CD14-positive monocyte (primary cell): ENCODE measurements around the gene TRAF3. TPM values are rescaled to one million over a fixed set of nuclear protein-coding genes. Genes with fewer than 3 reads are reported as not detected.

ENCODE experiments used
- DNase-seq, 3 donors: peaks; one replicate each; pipeline ENCODE4 v3.0.0-alpha.2; 2011 to 2022
- H2AFZ ChIP-seq: 2 replicates; pipeline ENCODE4 v1.6.0; 2012; ENCODE audit warnings: mild to moderate bottlenecking, low read depth, low read length, inconsistent platforms; ENCODE audit not compliant: insufficient read depth, poor library complexity, severe bottlenecking
- H3K27ac ChIP-seq, 2 donors: 1 replicate in 1 of 2; 2 replicates in 1 of 2; pipeline ENCODE4 v1.5.1; 2012 to 2013; ENCODE audit warnings: low read length in 2 of 2, control low read depth in 1 of 2, inconsistent platforms in 1 of 2, low read depth in 1 of 2, mild to moderate bottlenecking in 1 of 2
- H3K27me3 ChIP-seq, 2 donors: one replicate each; pipeline versions ENCODE4 v1.6.0 to v1.6.1; 2011 to 2013; ENCODE audit warnings: low read length in 2 of 2; ENCODE audit not compliant: control insufficient read depth in 2 of 2, insufficient read depth in 2 of 2
- H3K36me3 ChIP-seq, 2 donors: replicated peaks in 1 of 2; 1 replicate in 1 of 2; 2 replicates in 1 of 2; pipeline versions ENCODE4 v1.5.1 to v1.6.1; 2012 to 2013; ENCODE audit warnings: low read length in 2 of 2, control low read depth in 1 of 2, inconsistent platforms in 1 of 2, mild to moderate bottlenecking in 1 of 2; ENCODE audit not compliant: insufficient read depth in 2 of 2, control insufficient read depth in 1 of 2
- H3K4me1 ChIP-seq, 2 donors: 1 replicate in 1 of 2; 2 replicates in 1 of 2; pipeline versions ENCODE4 v1.5.1 to v1.6.1; 2012 to 2013; ENCODE audit warnings: low read length in 2 of 2, control low read depth in 1 of 2, inconsistent platforms in 1 of 2, mild to moderate bottlenecking in 1 of 2, moderate library complexity in 1 of 2; ENCODE audit not compliant: insufficient read depth in 2 of 2, control insufficient read depth in 1 of 2
- H3K4me2 ChIP-seq: replicated peaks from 2 replicates; pipeline ENCODE3; 2012; ENCODE audit warnings: low read length, moderate library complexity, mild to moderate bottlenecking; ENCODE audit not compliant: poor library complexity, severe bottlenecking; ENCODE audit errors: extremely low read depth
- H3K4me3 ChIP-seq, 3 experiments: fragments of 200-600 bp in 1 of 3; sonication (generic) in 1 of 3; replicated peaks in 1 of 3; 1 replicate in 2 of 3; 2 replicates in 1 of 3; pipeline ENCODE4 v1.5.1; 2011 to 2013; ENCODE audit warnings: low read length in 3 of 3, mild to moderate bottlenecking in 3 of 3, control low read depth in 2 of 3, low read depth in 2 of 3, inconsistent platforms in 1 of 3, moderate library complexity in 1 of 3
- H3K79me2 ChIP-seq: 2 replicates; pipeline ENCODE4 v1.6.0; 2012; ENCODE audit warnings: mild to moderate bottlenecking, control low read depth, inconsistent platforms, low read length, moderate library complexity; ENCODE audit not compliant: insufficient read depth
- H3K9ac ChIP-seq: 2 replicates; pipeline ENCODE4 v1.6.0; 2017; ENCODE audit warnings: low read length, mild to moderate bottlenecking; ENCODE audit not compliant: insufficient read depth, poor library complexity, severe bottlenecking
- H3K9me3 ChIP-seq, 2 donors: replicated peaks in 1 of 2; 1 replicate in 1 of 2; 2 replicates in 1 of 2; pipeline versions ENCODE4 v1.5.1 to v1.6.1; 2012 to 2013; ENCODE audit warnings: low read length in 2 of 2, control low read depth in 1 of 2; ENCODE audit not compliant: control insufficient read depth in 1 of 2, insufficient read depth in 1 of 2
- H4K20me1 ChIP-seq: 2 replicates; pipeline ENCODE4 v1.6.0; 2012; ENCODE audit warnings: mild to moderate bottlenecking, low read length, control low read depth, moderate library complexity; ENCODE audit not compliant: insufficient read depth
- H3K27ac Mint-ChIP-seq, 7 donors: one replicate each; pipeline ENCODE4 v1.8.0; 2020; ENCODE audit warnings: mild to moderate bottlenecking in 7 of 7, mixed read lengths in 7 of 7, moderate library complexity in 6 of 7, inconsistent platforms in 2 of 7
- H3K27me3 Mint-ChIP-seq, 3 donors: one replicate each; pipeline ENCODE4 v1.8.0; 2021 to 2022; ENCODE audit warnings: low read depth in 3 of 3, mild to moderate bottlenecking in 3 of 3, mixed read lengths in 3 of 3, moderate library complexity in 3 of 3, inconsistent platforms in 1 of 3
- H3K36me3 Mint-ChIP-seq, 2 donors: one replicate each; pipeline ENCODE4 v1.8.0; 2020; ENCODE audit warnings: mixed read lengths in 2 of 2, inconsistent platforms in 1 of 2, mild to moderate bottlenecking in 1 of 2
- H3K4me1 Mint-ChIP-seq: one replicate; pipeline ENCODE4 v1.8.0; 2020; ENCODE audit warnings: mild to moderate bottlenecking, mixed read lengths
- H3K4me3 Mint-ChIP-seq, 2 donors: one replicate each; pipeline ENCODE4 v1.8.0; 2020; ENCODE audit warnings: mild to moderate bottlenecking in 2 of 2, mixed read lengths in 2 of 2, moderate library complexity in 1 of 2
- H3K9me3 Mint-ChIP-seq, 7 donors: one replicate each; pipeline ENCODE4 v1.8.0; 2020 to 2022; ENCODE audit warnings: mixed read lengths in 7 of 7, mild to moderate bottlenecking in 6 of 7, moderate library complexity in 6 of 7, inconsistent platforms in 2 of 7
- CTCF ChIP-seq: fragments of 200-600 bp; IDR thresholded peaks from one replicate; pipeline ENCODE4 v1.8.0; 2022; ENCODE audit warnings: antibody characterized with exemption, mild to moderate bottlenecking
- WGBS: methylation state at CpG from one replicate; pipeline ENCODE4 v1.1.5; 2013; ENCODE audit warnings: missing lambda C conversion rate; ENCODE audit not compliant: insufficient coverage; 5-methylcytosine and 5-hydroxymethylcytosine counted together
- intact Hi-C, 2 donors: fragments of 100-400 bp; cut with micrococcal nuclease; formaldehyde crosslinking; loops; one replicate each; pipeline versions ENCODE4 v1.15.0 to v1.15.1; 2023
- polyA plus RNA-seq, 3 donors: library from polyadenylated mRNA; depleted of rRNA in 1 of 3; unstranded in 2 of 3; stranded (reverse) in 1 of 3; fragments of 300-500 nt in 2 of 3; fragments of >200 nt in 1 of 3; fragmentation: Illumina TruSeq in 2 of 3; gene quantifications; 1 replicate in 2 of 3; 2 replicates in 1 of 3; pipeline ENCODE4 v1.2.3, GENCODE V29; 2012 to 2021

TRAF3 gene
- polyA plus RNA-seq, 3 donors: 12.0 to 37.6 (median 17.3) TPM

DNA sequence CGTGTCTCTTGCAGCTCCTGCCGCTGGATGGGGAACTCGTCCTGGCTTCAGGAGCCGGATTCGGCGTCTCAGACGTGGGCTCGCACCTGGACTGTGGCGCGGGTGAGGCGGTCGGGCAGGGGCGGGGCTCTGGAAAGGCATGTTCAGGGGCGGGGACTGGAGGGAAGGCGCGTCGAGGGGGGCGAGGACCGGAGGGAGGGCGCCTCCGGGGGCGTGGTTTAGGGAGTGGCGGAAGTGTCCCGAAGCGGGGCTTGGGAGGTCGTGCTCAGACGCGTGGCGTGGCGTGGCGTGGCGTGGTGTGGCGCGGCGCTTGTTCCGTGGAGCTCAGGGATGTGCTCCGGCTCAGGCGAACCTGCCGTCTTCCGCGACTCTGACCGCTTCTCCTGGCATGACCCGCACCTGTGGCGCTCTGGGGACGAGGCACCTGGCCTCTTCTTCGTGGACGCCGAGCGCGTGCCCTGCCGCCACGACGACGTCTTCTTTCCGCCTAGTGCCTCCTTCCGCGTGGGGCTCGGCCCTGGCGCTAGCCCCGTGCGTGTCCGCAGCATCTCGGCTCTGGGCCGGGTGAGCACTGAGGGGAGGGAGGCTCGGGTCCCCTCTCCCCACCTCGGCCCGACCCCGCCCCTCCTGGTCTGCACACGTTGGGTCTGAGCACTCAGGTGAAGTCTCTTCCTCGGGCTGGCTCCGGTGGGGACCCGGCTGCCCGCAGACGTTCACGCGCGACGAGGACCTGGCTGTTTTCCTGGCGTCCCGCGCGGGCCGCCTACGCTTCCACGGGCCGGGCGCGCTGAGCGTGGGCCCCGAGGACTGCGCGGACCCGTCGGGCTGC lies 151.4 kb downstream of the TRAF3 start:
- Histone ChIP-seq H3K36me3 (no peaks in the 10 kb centered on the region), H4K20me1 (no peaks in the 10 kb centered on the region), H3K4me2 (peak overlapping the region; percentile 81), H2AFZ (peak overlapping the region; percentile 82), H3K4me3 (peak overlapping the region; percentile 7 to 77 (median 39)), H3K27me3 (peaks cover 22 to 82% of the 10 kb centered on the region in 2 donors), H3K9me3 (peaks cover 0 to 21% of the 10 kb centered on the region in 2 donors), H3K79me2 (no peaks in the 10 kb centered on the region), H3K27ac (no peak overlapping the region), H3K9ac (peak overlapping the region; percentile 63), H3K4me1 (peaks cover 19 to 25% of the 10 kb centered on the region in 2 donors)
- Mint-ChIP-seq H3K9me3 (peaks cover 0 to 9% (median 4%) of the 10 kb centered on the region in 7 donors), H3K4me1 (peaks cover 16% of the 10 kb centered on the region), H3K4me3 (peak overlapping the region; percentile 78 to 92), H3K36me3 (peaks cover 5% of the 10 kb centered on the region in 2 donors), H3K27me3 (peaks cover 52 to 77% (median 62%) of the 10 kb centered on the region in 3 donors), H3K27ac (no peak overlapping the region)
- no peak for TF ChIP-seq CTCF
- DNase-seq: peak; percentile 10 to 34 (median 25)
- 4% methylated on average over 94 of the region's 94 CpGs for WGBS
- intact Hi-C loops: no loop called here

DNA sequence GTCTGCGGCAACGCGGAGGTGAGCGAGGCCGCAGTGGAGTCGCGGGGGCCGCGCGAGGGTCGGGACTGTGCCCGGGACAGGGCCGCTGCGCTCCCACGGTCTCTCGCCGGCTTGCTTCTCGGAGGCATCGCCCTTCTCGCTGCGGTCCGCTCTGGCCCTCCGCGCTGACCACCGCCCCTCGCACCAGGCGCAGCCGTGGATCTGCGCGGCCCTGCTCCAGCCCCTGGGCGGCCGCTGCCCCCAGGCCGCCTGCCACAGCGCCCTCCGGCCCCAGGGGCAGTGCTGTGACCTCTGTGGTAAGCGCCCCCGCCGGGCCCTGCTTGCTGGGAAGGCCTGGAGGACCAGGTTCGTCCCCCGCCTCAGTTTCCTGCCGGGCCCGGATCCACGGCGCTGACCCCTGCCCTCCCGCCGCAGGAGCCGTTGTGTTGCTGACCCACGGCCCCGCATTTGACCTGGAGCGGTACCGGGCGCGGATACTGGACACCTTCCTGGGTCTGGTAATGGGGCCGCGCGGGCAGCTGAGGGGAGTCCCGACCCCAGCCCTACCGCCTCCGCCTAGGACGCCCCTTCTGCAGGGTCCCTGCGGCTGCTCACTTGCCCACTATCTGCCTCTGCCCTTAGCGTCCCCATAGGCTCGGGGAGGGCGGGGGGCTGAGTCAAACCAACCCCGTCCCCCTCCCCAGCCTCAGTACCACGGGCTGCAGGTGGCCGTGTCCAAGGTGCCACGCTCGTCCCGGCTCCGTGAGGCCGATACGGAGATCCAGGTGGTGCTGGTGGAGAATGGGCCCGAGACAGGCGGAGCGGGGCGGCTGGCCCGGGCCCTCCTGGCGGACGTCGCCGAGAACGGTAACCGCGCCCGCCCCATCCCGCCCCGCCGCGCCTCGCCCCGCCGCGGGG lies 152.2 kb downstream of the TRAF3 start:
- Mint-ChIP-seq H3K9me3 (peaks cover 0 to 7% (median 4%) of the 10 kb centered on the region in 7 donors), H3K27ac (no peak overlapping the region), H3K36me3 (peaks cover 5 to 8% of the 10 kb centered on the region in 2 donors), H3K4me1 (peaks cover 16% of the 10 kb centered on the region), H3K27me3 (peaks cover 52 to 80% (median 55%) of the 10 kb centered on the region in 3 donors), H3K4me3 (peak overlapping the region in 1 of 2 donors; percentile 42)
- intact Hi-C loops: no loop called here
- peaks cover 0 to 18% of the 10 kb centered on the region in 2 donors for H3K9me3 ChIP-seq
- H3K4me2 ChIP-seq: peak overlapping the region; percentile 81
- no peaks in the 10 kb centered on the region for H3K36me3 ChIP-seq
- H3K27ac ChIP-seq: no peak overlapping the region
- no peak for TF ChIP-seq CTCF
- H2AFZ ChIP-seq: peak overlapping the region; percentile 82
- peaks cover 19 to 25% of the 10 kb centered on the region in 2 donors for H3K4me1 ChIP-seq
- H3K4me3 ChIP-seq: peak overlapping the region in 1 of 3 experiments; percentile 77
- no peaks in the 10 kb centered on the region for H3K79me2 ChIP-seq
- no peak overlapping the region for H3K9ac ChIP-seq
- H4K20me1 ChIP-seq: no peaks in the 10 kb centered on the region
- H3K27me3 ChIP-seq: peaks cover 17 to 73% of the 10 kb centered on the region in 2 donors
- no peak for DNase-seq
- WGBS: 7% methylated on average over 93 of the region's 94 CpGs
